Measurements from ENCODE around the gene HHLA2.
"Not testable (repeated sequence)": the region's sequence is repeated elsewhere in the genome, so short reads cannot be mapped to it uniquely, and the experiment has no call there.

Gene HHLA2

GRCh38 chr3:108354562-108354961, 58.2 kb downstream of the HHLA2 start:
- DNase-seq (ENCODE audit: low read depth) = no peak
- no peak for TF ChIP-seq CTCF (IDR thresholded peaks at IDR 0.05; ENCODE audit: low read depth, low read length, missing control alignments)
- H3K4me3 ChIP-seq (ENCODE audit: low read depth, low read length) = no peak overlapping the region

GRCh38 chr3:108357042-108357441, 60.7 kb downstream of the HHLA2 start:
- no peak overlapping the region for H3K4me3 ChIP-seq (ENCODE audit: low read depth, low read length)
- DNase-seq (ENCODE audit: low read depth) = no peak
- TF ChIP-seq CTCF (IDR thresholded peaks at IDR 0.05; ENCODE audit: low read depth, low read length, missing control alignments) = no peak

- H3K4me3 ChIP-seq (ENCODE audit: low read depth, low read length) = no peak overlapping the region
- TF ChIP-seq CTCF (IDR thresholded peaks at IDR 0.05; ENCODE audit: low read depth, low read length, missing control alignments) = no peak
- no peak for DNase-seq (ENCODE audit: low read depth)
These were observed 62.7 kb downstream of the HHLA2 start for GRCh38 chr3:108359011-108359410.

DNA sequence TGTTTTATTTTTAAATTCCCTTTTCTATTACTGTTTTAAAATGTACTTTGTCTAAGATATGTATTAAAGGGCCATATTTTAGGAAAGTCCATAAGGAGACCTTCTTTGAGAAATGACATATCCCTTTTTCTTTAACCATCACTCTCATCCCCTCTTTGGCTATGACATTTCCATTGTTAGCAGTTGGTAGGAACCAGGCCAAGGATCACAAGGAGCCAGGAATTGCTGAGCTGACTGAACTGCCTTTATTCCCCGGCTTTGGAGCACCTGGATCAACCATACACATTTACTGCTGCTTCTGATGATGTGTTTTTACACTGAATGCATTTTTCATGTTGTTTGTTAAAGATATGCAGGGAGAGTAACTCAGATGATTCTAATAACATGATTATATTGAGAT, 79.7 kb downstream of the HHLA2 start:
- no peak for TF ChIP-seq CTCF (IDR thresholded peaks at IDR 0.05; ENCODE audit: low read depth, low read length, missing control alignments)
- H3K4me3 ChIP-seq (ENCODE audit: low read depth, low read length) = no peak overlapping the region
- no peak for DNase-seq (ENCODE audit: low read depth)

- no peak for TF ChIP-seq CTCF (IDR thresholded peaks at IDR 0.05; ENCODE audit: low read depth, low read length, missing control alignments)
- no peak overlapping the region for H3K4me3 ChIP-seq (ENCODE audit: low read depth, low read length)
These were observed 81.0 kb downstream of the HHLA2 start for GRCh38 chr3:108377384-108377783.

GRCh38 chr3:108378153-108378951, 82.0 kb downstream of the HHLA2 start:
- no peak for DNase-seq (ENCODE audit: low read depth)
- no peak for TF ChIP-seq CTCF (IDR thresholded peaks at IDR 0.05; ENCODE audit: low read depth, low read length, missing control alignments)
- no peak overlapping the region for H3K4me3 ChIP-seq (ENCODE audit: low read depth, low read length)

More at GRCh38 chr3:108377384-108377783, 81.0 kb downstream of the HHLA2 start:
- DNase-seq (ENCODE audit: low read depth) = no peak

DNA sequence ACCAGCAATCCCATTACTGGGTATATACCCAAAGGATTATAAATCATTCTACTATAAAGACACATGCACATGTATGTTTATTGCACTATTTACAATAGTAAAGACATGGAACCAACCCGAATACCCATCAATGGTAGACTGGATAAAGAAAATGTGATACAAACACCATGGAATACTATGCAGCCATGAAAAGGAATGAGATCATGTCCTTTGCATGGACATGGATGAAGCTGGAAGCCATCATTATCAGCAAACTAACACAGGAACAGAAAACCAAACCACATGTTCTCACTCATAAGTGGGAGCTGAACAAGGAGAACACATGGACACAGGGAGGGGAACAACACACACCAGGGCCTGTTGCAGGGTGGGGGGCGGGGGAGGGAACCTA, 82.6 kb downstream of the HHLA2 start:
- not testable (repeated sequence) for DNase-seq (ENCODE audit: low read depth); H3K4me3 ChIP-seq (ENCODE audit: low read depth, low read length)
